Liver (tissue), 9 donors: ENCODE results near the gene LCP2. TPM values are rescaled to one million over a fixed set of nuclear protein-coding genes. Genes with fewer than 3 reads are reported as not detected.
"Not testable (repeated sequence)": the region's sequence is repeated elsewhere in the genome, so short reads cannot be mapped to it uniquely, and the experiment has no call there.

Experiments used
- DNase-seq: peaks from one replicate; pipeline ENCODE4 v3.0.0-alpha.2; 2017; ENCODE audit warnings: low spot score
- H3K27ac ChIP-seq, 2 donors: one replicate each; pipeline ENCODE4 v1.7.0; 2013; ENCODE audit warnings: inconsistent platforms in 2 of 2, low read length in 2 of 2, control low read depth in 1 of 2, low read depth in 1 of 2, mild to moderate bottlenecking in 1 of 2
- H3K27me3 ChIP-seq, 4 donors: one replicate each; pipeline versions ENCODE4 v1.6.1 to v1.7.0; 2013; ENCODE audit warnings: low read length in 3 of 4, inconsistent platforms in 1 of 4, mild to moderate bottlenecking in 1 of 4, moderate library complexity in 1 of 4; ENCODE audit not compliant: control insufficient read depth in 4 of 4, insufficient read depth in 4 of 4
- H3K36me3 ChIP-seq, 4 donors: one replicate each; pipeline versions ENCODE4 v1.6.1 to v1.7.0; 2013; ENCODE audit warnings: low read length in 3 of 4, mild to moderate bottlenecking in 3 of 4, low read depth in 1 of 4, moderate library complexity in 1 of 4; ENCODE audit not compliant: control insufficient read depth in 4 of 4, insufficient read depth in 3 of 4
- H3K4me1 ChIP-seq, 4 donors: one replicate each; pipeline versions ENCODE4 v1.6.1 to v1.7.0; 2013; ENCODE audit warnings: low read length in 3 of 4, mild to moderate bottlenecking in 3 of 4, moderate library complexity in 1 of 4; ENCODE audit not compliant: control insufficient read depth in 4 of 4, insufficient read depth in 4 of 4
- H3K4me3 ChIP-seq, 3 donors: one replicate each; pipeline versions ENCODE4 v1.6.1 to v1.7.0; 2013; ENCODE audit warnings: low read length in 3 of 3, control low read depth in 1 of 3, low read depth in 1 of 3, mild to moderate bottlenecking in 1 of 3
- H3K9ac ChIP-seq, 2 donors: one replicate each; pipeline ENCODE4 v1.7.0; 2013; ENCODE audit warnings: low read length in 2 of 2, mild to moderate bottlenecking in 2 of 2, moderate library complexity in 2 of 2, control low read depth in 1 of 2, low read depth in 1 of 2
- H3K9me3 ChIP-seq, 4 donors: one replicate each; pipeline versions ENCODE4 v1.6.1 to v1.7.0; 2013; ENCODE audit warnings: low read length in 3 of 4; ENCODE audit not compliant: control insufficient read depth in 4 of 4
- ATF3 ChIP-seq: IDR thresholded peaks from 2 replicates; pipeline ENCODE4 v1.6.1; 2016; ENCODE audit warnings: antibody characterized with exemption
- CTCF ChIP-seq: fragments of 150-350 bp; IDR thresholded peaks from 2 replicates; pipeline ENCODE4 v1.5.1; 2017; ENCODE audit warnings: improper control_type of control experiment, low read depth, low read length; ENCODE audit not compliant: missing input control
- EGR1 ChIP-seq, 2 donors: IDR thresholded peaks; 2 replicates each; pipeline ENCODE4 v1.6.1; 2016 to 2018; ENCODE audit warnings: antibody characterized with exemption in 2 of 2, low read depth in 2 of 2
- FOXA1 ChIP-seq: IDR thresholded peaks from 2 replicates; pipeline ENCODE4 v1.6.1; 2016; ENCODE audit warnings: antibody characterized with exemption
- GABPA ChIP-seq, 2 donors: IDR thresholded peaks in 1 of 2; conservative IDR thresholded peaks in 1 of 2; 2 replicates each; pipeline ENCODE4 v1.6.1; 2016; ENCODE audit warnings: antibody characterized with exemption in 2 of 2, mild to moderate bottlenecking in 1 of 2, moderate library complexity in 1 of 2
- HNF4A ChIP-seq, 2 donors: conservative IDR thresholded peaks; 2 replicates each; pipeline ENCODE4 v1.6.1; 2016; ENCODE audit warnings: antibody characterized with exemption in 2 of 2, mild to moderate bottlenecking in 2 of 2
- HNF4G ChIP-seq: IDR thresholded peaks from 2 replicates; pipeline ENCODE4 v1.6.1; 2016; ENCODE audit warnings: antibody characterized with exemption
- MAX ChIP-seq: IDR thresholded peaks from 2 replicates; pipeline ENCODE4 v1.6.1; 2016; ENCODE audit warnings: antibody characterized with exemption
- RXRA ChIP-seq, 2 donors: IDR thresholded peaks; 2 replicates each; pipeline ENCODE4 v1.6.1; 2017 to 2018; ENCODE audit warnings: antibody characterized with exemption in 2 of 2, mild to moderate bottlenecking in 1 of 2
- SP1 ChIP-seq: IDR thresholded peaks from 2 replicates; pipeline ENCODE4 v1.6.1; 2018; ENCODE audit warnings: antibody characterized with exemption, mild to moderate bottlenecking
- TAF1 ChIP-seq: conservative IDR thresholded peaks from 2 replicates; pipeline ENCODE4 v1.6.1; 2016; ENCODE audit warnings: antibody characterized with exemption, mild to moderate bottlenecking
- YY1 ChIP-seq: IDR thresholded peaks from 2 replicates; pipeline ENCODE4 v1.6.1; 2016; ENCODE audit warnings: antibody characterized with exemption, mild to moderate bottlenecking
- ZBTB33 ChIP-seq: IDR thresholded peaks from 2 replicates; pipeline ENCODE4 v1.6.1; 2016; ENCODE audit warnings: antibody characterized with exemption
- WGBS: extraction: QIAGEN DNeasy Blood & Tissue Kit; methylation state at CpG from one replicate; pipeline ENCODE4 v1.1.7; 2013; 5-methylcytosine and 5-hydroxymethylcytosine counted together
- polyA plus RNA-seq, 2 donors: library from polyadenylated mRNA; stranded (reverse) in 1 of 2; unstranded in 1 of 2; fragments of 200-250 nt in 1 of 2; fragments of >200 nt in 1 of 2; fragmentation: Nextera tagmentation in 1 of 2; extraction: Ambion mirVana in 1 of 2; gene quantifications; one replicate each; pipeline versions ENCODE4 v1.2.1 to v1.2.3, GENCODE V29; 2013 to 2015
- total RNA-seq, 2 donors: library from RNA; depleted of rRNA; stranded (reverse); fragments of >200 nt; gene quantifications; one replicate each; pipeline ENCODE4 v1.2.3, GENCODE V29; 2014
- donor health status: healthy.
- donor health status: healthy.
- donor health status: healthy.
- donor health status: healthy.
- donor health status: healthy.

LCP2 gene
- total and polyA plus RNA-seq, 4 donors, result 3.6 to 16.3 (median 6.7) TPM

GRCh38 chr5:170246126-170246870, 51.3 kb downstream of the LCP2 start (continued):
- TF ChIP-seq MAX, result no peak
- no peak for TF ChIP-seq ZBTB33
- no peak for TF ChIP-seq SP1

- H3K36me3 ChIP-seq, result not testable (repeated sequence)
Measured at GRCh38 chr5:170245436-170245835, 52.1 kb downstream of the LCP2 start.

GRCh38 chr5:170238456-170239196, 59.0 kb downstream of the LCP2 start:
- H3K9me3 ChIP-seq, result no peaks in the 10 kb centered on the region
- H3K4me3 ChIP-seq, result no peak overlapping the region
- no peaks in the 10 kb centered on the region for H3K27me3 ChIP-seq
- no peak overlapping the region for H3K27ac ChIP-seq
- no peak for DNase-seq
- H3K36me3 ChIP-seq, result no peaks in the 10 kb centered on the region
- no peak for TF ChIP-seq GABPA (IDR thresholded peaks at IDR 0.05 in 1 of 2, conservative IDR thresholded peaks at IDR 0.05 in 1 of 2)
- no peak for TF ChIP-seq EGR1 (IDR thresholded peaks at IDR 0.05; ENCODE audit: low read depth in 2 of 2)
- H3K9ac ChIP-seq, result no peak overlapping the region
- H3K4me1 ChIP-seq, result peaks cover 0 to 3% (median 0%) of the 10 kb centered on the region in 4 donors
- 18% methylated on average over 1 of the region's 1 CpG for WGBS

More at GRCh38 chr5:170245436-170245835, 52.1 kb downstream of the LCP2 start:
- not testable (repeated sequence) for H3K4me1 ChIP-seq, H3K27ac ChIP-seq, H3K4me3 ChIP-seq, H3K9me3 ChIP-seq, H3K9ac ChIP-seq, DNase-seq, H3K27me3 ChIP-seq
- WGBS, result 96% methylated on average over 21 of the region's 23 CpGs

GRCh38 chr5:170235876-170236864, 61.4 kb downstream of the LCP2 start:
- no peak for DNase-seq
- WGBS, result 46% methylated on average over 3 of the region's 3 CpGs
- Histone ChIP-seq H3K4me3 (no peak overlapping the region), H3K27ac (no peak overlapping the region), H3K9me3 (no peaks in the 10 kb centered on the region), H3K27me3 (no peaks in the 10 kb centered on the region), H3K36me3 (no peaks in the 10 kb centered on the region), H3K4me1 (peaks cover 0 to 3% (median 0%) of the 10 kb centered on the region in 4 donors), H3K9ac (no peak overlapping the region)
- TF ChIP-seq RXRA (IDR thresholded peaks at IDR 0.05) (peak; percentile 18 to 22), HNF4G (no peak), SP1 (peak; percentile 27), ATF3 (no peak), TAF1 (no peak), CTCF (no peak), HNF4A (conservative IDR thresholded peaks at IDR 0.05) (peak; percentile 71 to 86), FOXA1 (no peak), YY1 (no peak)
